H9 (cell line): ENCODE measurements around the gene ABCG4. TPM values are rescaled to one million over a fixed set of nuclear protein-coding genes. Genes with fewer than 3 reads are reported as not detected.

Experiments
- DNase-seq: peaks from one replicate; pipeline ENCODE4 v3.0.0-alpha.2; 2017
- H2AFZ ChIP-seq: one replicate; pipeline ENCODE4 v1.6.1; 2013; ENCODE audit warnings: mild to moderate bottlenecking, low read length, control low read depth, moderate library complexity
- H2AK5ac ChIP-seq: 2 replicates; pipeline ENCODE4 v1.6.1; 2013; ENCODE audit warnings: low read length, control low read depth, mixed read lengths; ENCODE audit not compliant: insufficient read length
- H2BK120ac ChIP-seq: one replicate; pipeline ENCODE4 v1.6.1; 2013; ENCODE audit warnings: low read depth, mild to moderate bottlenecking, low read length, control low read depth, inconsistent platforms; ENCODE audit not compliant: poor library complexity, severe bottlenecking
- H2BK12ac ChIP-seq: 2 replicates; pipeline ENCODE4 v1.6.1; 2013; ENCODE audit warnings: low read length, control low read depth, mixed read lengths, low read depth; ENCODE audit not compliant: insufficient read length
- H2BK15ac ChIP-seq: 2 replicates; pipeline ENCODE4 v1.6.1; 2013; ENCODE audit warnings: low read depth, low read length, control low read depth
- H2BK20ac ChIP-seq: one replicate; pipeline ENCODE4 v1.6.1; 2013; ENCODE audit warnings: low read depth, mild to moderate bottlenecking, low read length, control low read depth, inconsistent platforms; ENCODE audit not compliant: poor library complexity, severe bottlenecking
- H2BK5ac ChIP-seq: 2 replicates; pipeline ENCODE4 v1.6.1; 2013; ENCODE audit warnings: low read length, control low read depth, mixed read lengths; ENCODE audit not compliant: insufficient read length
- H3K14ac ChIP-seq: 2 replicates; pipeline ENCODE4 v1.6.1; 2013; ENCODE audit warnings: low read length, control low read depth; ENCODE audit not compliant: insufficient read depth
- H3K18ac ChIP-seq: 2 replicates; pipeline ENCODE4 v1.6.1; 2013; ENCODE audit warnings: low read depth, mild to moderate bottlenecking, mixed read lengths, low read length, control low read depth; ENCODE audit not compliant: insufficient read length
- H3K23ac ChIP-seq: 2 replicates; pipeline ENCODE4 v1.6.1; 2013; ENCODE audit warnings: low read length, control low read depth, mixed read lengths, low read depth; ENCODE audit not compliant: insufficient read length
- H3K23me2 ChIP-seq: 2 replicates; pipeline ENCODE4 v1.6.1; 2013; ENCODE audit warnings: low read depth, mild to moderate bottlenecking, mixed read lengths, low read length, control low read depth; ENCODE audit not compliant: insufficient read length, poor library complexity, severe bottlenecking
- H3K27ac ChIP-seq: 2 replicates; pipeline ENCODE4 v1.5.1; 2013; ENCODE audit warnings: low read length, control low read depth, mixed read lengths, low read depth; ENCODE audit not compliant: insufficient read length
- H3K27me3 ChIP-seq: 2 replicates; pipeline ENCODE4 v1.6.1; 2013; ENCODE audit warnings: low read length, control low read depth, inconsistent platforms; ENCODE audit not compliant: insufficient read depth
- H3K4ac ChIP-seq: 2 replicates; pipeline ENCODE4 v1.6.1; 2013; ENCODE audit warnings: low read depth, mild to moderate bottlenecking, control low read depth, inconsistent platforms, low read length, moderate library complexity
- H3K4me1 ChIP-seq: 2 replicates; pipeline ENCODE4 v1.6.1; 2013; ENCODE audit warnings: low read length, control low read depth, inconsistent platforms; ENCODE audit not compliant: insufficient read depth
- H3K4me2 ChIP-seq: 2 replicates; pipeline ENCODE4 v1.6.1; 2013; ENCODE audit warnings: low read length, control low read depth, mixed read lengths; ENCODE audit not compliant: insufficient read length, insufficient read depth
- H3K56ac ChIP-seq: 2 replicates; pipeline ENCODE4 v1.6.1; 2013; ENCODE audit warnings: low read depth, mild to moderate bottlenecking, mixed read lengths, low read length, control low read depth; ENCODE audit not compliant: insufficient read length
- H3K79me1 ChIP-seq: 2 replicates; pipeline ENCODE4 v1.6.1; 2013; ENCODE audit warnings: low read depth, mild to moderate bottlenecking, moderate library complexity, low read length, control low read depth, inconsistent platforms; ENCODE audit not compliant: insufficient read depth, poor library complexity, severe bottlenecking
- H3K79me2 ChIP-seq: 2 replicates; pipeline ENCODE4 v1.6.1; 2013; ENCODE audit warnings: low read length, control low read depth, inconsistent platforms; ENCODE audit not compliant: insufficient read depth
- H3K9ac ChIP-seq: 2 replicates; pipeline ENCODE4 v1.6.1; 2013; ENCODE audit warnings: low read length, control low read depth, mixed read lengths; ENCODE audit not compliant: insufficient read length; ENCODE audit errors: extremely low read depth
- H3K9me3 ChIP-seq: one replicate; pipeline ENCODE4 v1.6.1; 2013; ENCODE audit warnings: low read depth, low read length, inconsistent platforms; ENCODE audit not compliant: control insufficient read depth
- H3T11ph ChIP-seq: one replicate; pipeline ENCODE4 v1.6.1; 2013; ENCODE audit warnings: mild to moderate bottlenecking, low read length, control low read depth, inconsistent platforms
- H4K20me1 ChIP-seq: one replicate; pipeline ENCODE4 v1.6.1; 2013; ENCODE audit not compliant: control insufficient read depth, insufficient read length, insufficient read depth
- H4K5ac ChIP-seq: 2 replicates; pipeline ENCODE4 v1.6.1; 2013; ENCODE audit warnings: low read depth, mild to moderate bottlenecking, mixed read lengths, low read length, control low read depth; ENCODE audit not compliant: insufficient read length
- H4K8ac ChIP-seq: replicated peaks from 2 replicates; pipeline ENCODE4 v1.6.1; 2013; ENCODE audit warnings: low read length, control low read depth, mixed read lengths, low read depth; ENCODE audit not compliant: insufficient read length
- H4K91ac ChIP-seq: 2 replicates; pipeline ENCODE4 v1.6.1; 2013; ENCODE audit warnings: low read depth, mild to moderate bottlenecking, moderate library complexity, mixed read lengths, low read length, control low read depth; ENCODE audit not compliant: insufficient read length
- H3K27ac Mint-ChIP-seq, 3 experiments: 2 replicates in 2 of 3; 3 replicates in 1 of 3; pipeline ENCODE4 v1.8.0; 2020 to 2021; ENCODE audit warnings: mixed read lengths in 3 of 3, mild to moderate bottlenecking in 1 of 3, moderate library complexity in 1 of 3
- H3K27me3 Mint-ChIP-seq: 2 replicates; pipeline ENCODE4 v1.8.0; 2021; ENCODE audit warnings: low read depth, mild to moderate bottlenecking, moderate library complexity, mixed read lengths
- H3K36me3 Mint-ChIP-seq, 3 experiments: 2 replicates in 2 of 3; 3 replicates in 1 of 3; pipeline ENCODE4 v1.8.0; 2020 to 2021; ENCODE audit warnings: low read depth in 3 of 3, mixed read lengths in 3 of 3; ENCODE audit not compliant: insufficient read depth in 1 of 3
- H3K4me1 Mint-ChIP-seq, 2 experiments: 2 replicates each; pipeline ENCODE4 v1.8.0; 2020; ENCODE audit warnings: mixed read lengths in 2 of 2
- H3K4me3 Mint-ChIP-seq, 2 experiments: 2 replicates in 1 of 2; 3 replicates in 1 of 2; pipeline ENCODE4 v1.8.0; 2020 to 2021; ENCODE audit warnings: mild to moderate bottlenecking in 2 of 2, mixed read lengths in 2 of 2, moderate library complexity in 1 of 2
- H3K9me3 Mint-ChIP-seq, 2 experiments: 2 replicates in 1 of 2; 3 replicates in 1 of 2; pipeline ENCODE4 v1.8.0; 2020; ENCODE audit warnings: mild to moderate bottlenecking in 2 of 2, mixed read lengths in 2 of 2, moderate library complexity in 1 of 2
- CTCF ChIP-seq: fragments of 200-600 bp; sonication (generic); conservative IDR thresholded peaks from 3 replicates; pipeline ENCODE4 v1.8.0; 2021; ENCODE audit warnings: antibody characterized with exemption, mild to moderate bottlenecking
- WGBS: extraction: QIAGEN DNeasy Blood & Tissue Kit; methylation state at CpG from one replicate; pipeline ENCODE4 v1.1.7; 2013; ENCODE audit warnings: missing lambda C conversion rate, low lambda C conversion rate, mixed read lengths; ENCODE audit not compliant: insufficient read length; ENCODE audit errors: extremely low coverage; 5-methylcytosine and 5-hydroxymethylcytosine counted together
- total RNA-seq: library from RNA; stranded (reverse); gene quantifications from 2 replicates; pipeline ENCODE4 v1.2.1, GENCODE V29; 2021

ABCG4 gene
- total RNA-seq, 1 experiment from 2014 or later: 1.2 TPM

DNA sequence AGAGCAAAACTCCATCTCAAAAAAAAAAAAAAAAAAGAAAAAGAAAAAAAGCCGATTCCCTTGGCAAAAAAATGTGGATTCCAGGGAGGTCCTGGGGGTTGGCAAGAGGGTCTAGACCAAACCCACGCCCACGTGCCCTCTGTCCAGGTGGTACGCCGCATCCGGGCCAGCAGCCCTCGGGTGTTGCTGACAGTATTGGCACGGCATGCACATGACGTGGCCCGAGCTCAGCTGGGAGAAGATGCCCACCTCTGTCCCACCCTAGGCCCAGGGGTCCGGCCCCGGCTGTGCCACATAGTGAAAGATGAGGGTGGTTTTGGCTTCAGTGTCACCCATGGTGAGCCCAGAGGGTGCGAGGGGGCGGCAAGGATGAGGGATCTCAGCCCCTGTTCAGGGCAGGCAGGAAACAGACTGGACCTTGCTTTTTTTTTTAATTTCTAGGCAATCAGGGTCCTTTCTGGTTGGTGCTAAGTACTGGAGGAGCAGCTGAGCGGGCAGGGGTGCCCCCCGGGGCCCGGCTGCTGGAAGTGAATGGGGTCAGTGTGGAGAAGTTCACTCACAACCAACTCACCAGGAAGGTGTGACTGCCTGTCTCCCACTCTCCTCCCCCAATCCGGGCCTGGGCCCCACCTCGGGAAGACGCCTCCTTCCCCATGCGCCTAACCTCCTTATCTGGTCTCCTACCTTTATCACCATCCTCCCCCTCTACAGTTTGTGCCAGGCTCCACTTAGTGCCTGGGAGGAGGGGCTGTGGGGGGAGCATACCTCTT lies 38.5 kb downstream of the ABCG4 start:
- Histone ChIP-seq H4K5ac (no peak overlapping the region), H3K27me3 (no peaks in the 10 kb centered on the region), H4K20me1 (no peaks in the 10 kb centered on the region), H3K14ac (no peak overlapping the region), H3K4me1 (no peaks in the 10 kb centered on the region), H2BK5ac (no peak overlapping the region), H4K8ac (no peak overlapping the region), H3T11ph (no peak overlapping the region), H2BK12ac (no peak overlapping the region), H4K91ac (no peak overlapping the region), H3K79me2 (no peaks in the 10 kb centered on the region), H3K4ac (no peak overlapping the region), H3K18ac (no peak overlapping the region), H2BK15ac (no peak overlapping the region), H2AFZ (no peak overlapping the region), H3K9me3 (no peaks in the 10 kb centered on the region), H2BK120ac (no peak overlapping the region), H3K9ac (no peak overlapping the region), H3K79me1 (no peaks in the 10 kb centered on the region), H2AK5ac (no peak overlapping the region), H3K23ac (no peak overlapping the region), H2BK20ac (no peak overlapping the region), H3K27ac (no peak overlapping the region), H3K23me2 (no peaks in the 10 kb centered on the region), H3K4me2 (no peak overlapping the region), H3K56ac (no peak overlapping the region)
- TF ChIP-seq CTCF: no peak
- H3K9me3 Mint-ChIP-seq: no peaks in the 10 kb centered on the region
- no CpG with 5 or more reads among the region's 21 CpGs for WGBS
- peaks cover 1% of the 10 kb centered on the region for H3K27me3 Mint-ChIP-seq
- no peak overlapping the region for H3K4me3 Mint-ChIP-seq
- H3K36me3 Mint-ChIP-seq: peaks cover 0 to 5% (median 2%) of the 10 kb centered on the region in 3 experiments; a peak in 4 of 7 replicates
- no peak overlapping the region for H3K27ac Mint-ChIP-seq
- no peak for DNase-seq
- H3K4me1 Mint-ChIP-seq: peaks cover 9 to 13% of the 10 kb centered on the region in 2 experiments; a peak in 3 of 4 replicates
